Measurements from ENCODE around the gene ELOVL1.

The ELOVL1 gene

GRCh38 chr1:43319766-43320165, 48.0 kb downstream of the ELOVL1 start:
- no peak overlapping the region for H4K8ac ChIP-seq (ENCODE audit: low read depth, low read length)
- H2AK5ac ChIP-seq (ENCODE audit: low read length) = no peak overlapping the region
- no peak overlapping the region for H3K14ac ChIP-seq (ENCODE audit: low read length)
- H4K12ac ChIP-seq (ENCODE audit: low read depth, low read length) = no peak overlapping the region
- DNase-seq = no peak
- H3K4me1 ChIP-seq (ENCODE audit: control insufficient read depth in 1 of 2, insufficient read depth in 2 of 2, low read length in 2 of 2) = peaks cover 5% of the 10 kb centered on the region in 2 experiments
- H3K4ac ChIP-seq (ENCODE audit: low read depth, low read length) = no peak overlapping the region
- H3K27me3 ChIP-seq (ENCODE audit: insufficient read depth, low read length) = no peaks in the 10 kb centered on the region
- no peaks in the 10 kb centered on the region for H3K36me3 ChIP-seq (ENCODE audit: control insufficient read depth in 1 of 2, insufficient read depth in 2 of 2, low read length in 2 of 2)
- no peak overlapping the region for H2BK120ac ChIP-seq (ENCODE audit: insufficient read depth, low read length, poor library complexity)
- no peaks in the 10 kb centered on the region for H3K9me3 ChIP-seq (ENCODE audit: insufficient read depth, low read depth, low read length)
- H2BK12ac ChIP-seq (ENCODE audit: low read length) = no peak overlapping the region
- H2BK5ac ChIP-seq (ENCODE audit: low read depth, low read length, poor library complexity) = no peak overlapping the region
- H3K4me3 ChIP-seq (ENCODE audit: low read depth, low read length) = no peak overlapping the region
- no peak overlapping the region for H3K9ac ChIP-seq (ENCODE audit: low read length)
- no peak overlapping the region for H2AFZ ChIP-seq (ENCODE audit: insufficient read depth, low read length, poor library complexity)
- no peaks in the 10 kb centered on the region for H3K79me2 ChIP-seq (ENCODE audit: control insufficient read depth, insufficient read depth, low read length, poor library complexity)
- H3K27ac ChIP-seq (ENCODE audit: low read depth, low read length) = no peak overlapping the region
- no peak overlapping the region for H3K23ac ChIP-seq (ENCODE audit: low read length)
- no peaks in the 10 kb centered on the region for H3K79me1 ChIP-seq (ENCODE audit: low read length)
- H3K4me2 ChIP-seq (ENCODE audit: low read length) = no peak overlapping the region
- 100% methylated on average over 1 of the region's 3 CpGs for WGBS (ENCODE audit: extremely low coverage, insufficient coverage, insufficient read length)
- no peak overlapping the region for H4K91ac ChIP-seq (ENCODE audit: low read depth, low read length)
- H3K18ac ChIP-seq (ENCODE audit: low read length) = no peak overlapping the region

- Histone ChIP-seq H2BK120ac (ENCODE audit: insufficient read depth, low read length, poor library complexity) (no peak overlapping the region), H3K27ac (ENCODE audit: low read depth, low read length) (no peak overlapping the region), H3K27me3 (ENCODE audit: insufficient read depth, low read length) (no peaks in the 10 kb centered on the region), H3K4me3 (ENCODE audit: low read depth, low read length) (no peak overlapping the region), H2AFZ (ENCODE audit: insufficient read depth, low read length, poor library complexity) (no peak overlapping the region), H3K79me1 (ENCODE audit: low read length) (no peaks in the 10 kb centered on the region), H3K4ac (ENCODE audit: low read depth, low read length) (no peak overlapping the region), H2BK5ac (ENCODE audit: low read depth, low read length, poor library complexity) (no peak overlapping the region), H4K8ac (ENCODE audit: low read depth, low read length) (no peak overlapping the region), H2AK5ac (ENCODE audit: low read length) (no peak overlapping the region), H4K12ac (ENCODE audit: low read depth, low read length) (no peak overlapping the region), H3K9ac (ENCODE audit: low read length) (no peak overlapping the region), H3K9me3 (ENCODE audit: insufficient read depth, low read depth, low read length) (no peaks in the 10 kb centered on the region), H3K14ac (ENCODE audit: low read length) (no peak overlapping the region), H2BK12ac (ENCODE audit: low read length) (no peak overlapping the region), H3K4me1 (ENCODE audit: control insufficient read depth in 1 of 2, insufficient read depth in 2 of 2, low read length in 2 of 2) (peaks cover 5% of the 10 kb centered on the region in 2 experiments), H3K36me3 (ENCODE audit: control insufficient read depth in 1 of 2, insufficient read depth in 2 of 2, low read length in 2 of 2) (no peaks in the 10 kb centered on the region), H3K18ac (ENCODE audit: low read length) (no peak overlapping the region), H4K91ac (ENCODE audit: low read depth, low read length) (no peak overlapping the region), H3K4me2 (ENCODE audit: low read length) (no peak overlapping the region), H3K79me2 (ENCODE audit: control insufficient read depth, insufficient read depth, low read length, poor library complexity) (no peaks in the 10 kb centered on the region), H3K23ac (ENCODE audit: low read length) (no peak overlapping the region)
- no CpG with 5 or more reads among the region's 5 CpGs for WGBS (ENCODE audit: extremely low coverage, insufficient coverage, insufficient read length)
- no peak for DNase-seq
These were observed 48.5 kb downstream of the ELOVL1 start for GRCh38 chr1:43319288-43319687.

DNA sequence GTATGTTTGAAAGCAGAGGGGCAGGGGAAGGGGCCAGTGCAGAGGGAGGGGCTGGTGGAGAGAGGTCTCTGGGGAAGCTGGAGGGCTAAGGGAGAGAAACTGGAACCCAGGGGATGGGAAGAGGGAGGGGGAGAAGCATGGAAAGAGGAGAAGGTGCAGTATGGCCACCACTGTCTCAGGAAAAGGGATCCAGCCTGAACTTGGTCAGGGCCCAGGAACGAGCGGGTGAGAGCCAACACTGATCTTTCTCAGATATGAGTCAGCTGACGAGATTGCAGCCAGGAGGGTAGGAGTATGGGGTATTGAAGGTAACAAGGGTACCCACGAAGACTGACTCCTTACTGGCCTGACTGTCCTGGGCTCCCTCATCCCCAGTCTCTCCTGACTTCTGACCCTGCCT, 49.0 kb downstream of the ELOVL1 start:
- Histone ChIP-seq H2AFZ (ENCODE audit: insufficient read depth, low read length, poor library complexity) (no peak overlapping the region), H3K27ac (ENCODE audit: low read depth, low read length) (no peak overlapping the region), H3K14ac (ENCODE audit: low read length) (no peak overlapping the region), H3K79me2 (ENCODE audit: control insufficient read depth, insufficient read depth, low read length, poor library complexity) (no peaks in the 10 kb centered on the region), H3K27me3 (ENCODE audit: insufficient read depth, low read length) (no peaks in the 10 kb centered on the region), H2AK5ac (ENCODE audit: low read length) (no peak overlapping the region), H3K9me3 (ENCODE audit: insufficient read depth, low read depth, low read length) (no peaks in the 10 kb centered on the region), H3K79me1 (ENCODE audit: low read length) (no peaks in the 10 kb centered on the region), H3K18ac (ENCODE audit: low read length) (no peak overlapping the region), H4K8ac (ENCODE audit: low read depth, low read length) (no peak overlapping the region), H2BK5ac (ENCODE audit: low read depth, low read length, poor library complexity) (no peak overlapping the region), H3K4me2 (ENCODE audit: low read length) (no peak overlapping the region), H3K36me3 (ENCODE audit: control insufficient read depth in 1 of 2, insufficient read depth in 2 of 2, low read length in 2 of 2) (no peaks in the 10 kb centered on the region), H2BK120ac (ENCODE audit: insufficient read depth, low read length, poor library complexity) (no peak overlapping the region), H4K12ac (ENCODE audit: low read depth, low read length) (no peak overlapping the region), H4K91ac (ENCODE audit: low read depth, low read length) (no peak overlapping the region), H2BK12ac (ENCODE audit: low read length) (no peak overlapping the region), H3K4me3 (ENCODE audit: low read depth, low read length) (no peak overlapping the region), H3K9ac (ENCODE audit: low read length) (no peak overlapping the region), H3K4me1 (ENCODE audit: control insufficient read depth in 1 of 2, insufficient read depth in 2 of 2, low read length in 2 of 2) (peaks cover 5% of the 10 kb centered on the region in 2 experiments), H3K4ac (ENCODE audit: low read depth, low read length) (no peak overlapping the region), H3K23ac (ENCODE audit: low read length) (no peak overlapping the region)
- DNase-seq = peak in 1 of 2 donors; percentile 45
- WGBS (ENCODE audit: extremely low coverage, insufficient coverage, insufficient read length) = no CpG with 5 or more reads among the region's 4 CpGs

- H3K27me3 ChIP-seq (ENCODE audit: insufficient read depth, low read length) = no peaks in the 10 kb centered on the region
- H2BK120ac ChIP-seq (ENCODE audit: insufficient read depth, low read length, poor library complexity) = no peak overlapping the region
- H3K4me3 ChIP-seq (ENCODE audit: low read depth, low read length) = no peak overlapping the region
- no peak overlapping the region for H3K14ac ChIP-seq (ENCODE audit: low read length)
- H4K8ac ChIP-seq (ENCODE audit: low read depth, low read length) = no peak overlapping the region
- no peaks in the 10 kb centered on the region for H3K79me2 ChIP-seq (ENCODE audit: control insufficient read depth, insufficient read depth, low read length, poor library complexity)
- no peak overlapping the region for H4K12ac ChIP-seq (ENCODE audit: low read depth, low read length)
- no peak overlapping the region for H3K23ac ChIP-seq (ENCODE audit: low read length)
- H3K79me1 ChIP-seq (ENCODE audit: low read length) = no peaks in the 10 kb centered on the region
- H2BK5ac ChIP-seq (ENCODE audit: low read depth, low read length, poor library complexity) = no peak overlapping the region
- no CpG with 5 or more reads among the region's 15 CpGs for whole genome bisulfite sequencing (ENCODE audit: extremely low coverage, insufficient coverage, insufficient read length)
- H2AK5ac ChIP-seq (ENCODE audit: low read length) = no peak overlapping the region
- H3K9ac ChIP-seq (ENCODE audit: low read length) = no peak overlapping the region
- H3K18ac ChIP-seq (ENCODE audit: low read length) = no peak overlapping the region
- no peak overlapping the region for H4K91ac ChIP-seq (ENCODE audit: low read depth, low read length)
- H3K36me3 ChIP-seq (ENCODE audit: control insufficient read depth in 1 of 2, insufficient read depth in 2 of 2, low read length in 2 of 2) = no peaks in the 10 kb centered on the region
- H3K4me1 ChIP-seq (ENCODE audit: control insufficient read depth in 1 of 2, insufficient read depth in 2 of 2, low read length in 2 of 2) = peaks cover 5% of the 10 kb centered on the region in 2 experiments
- no peak overlapping the region for H3K27ac ChIP-seq (ENCODE audit: low read depth, low read length)
- peak in 1 of 2 donors; percentile 19 for DNase-seq
- H2AFZ ChIP-seq (ENCODE audit: insufficient read depth, low read length, poor library complexity) = no peak overlapping the region
- H3K9me3 ChIP-seq (ENCODE audit: insufficient read depth, low read depth, low read length) = no peaks in the 10 kb centered on the region
- H3K4me2 ChIP-seq (ENCODE audit: low read length) = no peak overlapping the region
- no peak overlapping the region for H3K4ac ChIP-seq (ENCODE audit: low read depth, low read length)
- H2BK12ac ChIP-seq (ENCODE audit: low read length) = no peak overlapping the region
These were observed 49.9 kb downstream of the ELOVL1 start for GRCh38 chr1:43317817-43318471.
